GM18498 (cell line): ENCODE data around the gene CHID1.

Experiments used
- ATAC-seq: cut with Tn5 transposase; IDR thresholded peaks from one replicate; pipeline ENCODE4 v1.9.1; 2021; ENCODE audit warnings: mild to moderate bottlenecking, moderate library complexity; ENCODE audit not compliant: unreplicated experiment

CHID1 gene

GRCh38 chr11:888310-889212 is 22.0 kb downstream of the CHID1 start:
- ATAC-seq, result no peak

- ATAC-seq, result no peak
Observed at GRCh38 chr11:887589-887988, 23.0 kb downstream of the CHID1 start.

GRCh38 chr11:886568-886967 is 24.0 kb downstream of the CHID1 start:
- ATAC-seq, result no peak

GRCh38 chr11:884578-885070 is 26.0 kb downstream of the CHID1 start:
- ATAC-seq, result no peak

- no peak for ATAC-seq
Observed at GRCh38 chr11:883527-883926, 27.1 kb downstream of the CHID1 start.

GRCh38 chr11:882596-882995 is 28.0 kb downstream of the CHID1 start:
- ATAC-seq, result no peak

GRCh38 chr11:880447-880846 is 30.2 kb downstream of the CHID1 start:
- ATAC-seq, result no peak

- no peak for ATAC-seq
Observed at GRCh38 chr11:877565-877964, 33.0 kb downstream of the CHID1 start.

- no peak for ATAC-seq
Observed at GRCh38 chr11:876545-876944, 34.1 kb downstream of the CHID1 start.

GRCh38 chr11:875769-876301 is 34.8 kb downstream of the CHID1 start:
- no peak for ATAC-seq

- no peak for ATAC-seq
Observed at GRCh38 chr11:875203-875602, 35.4 kb downstream of the CHID1 start.

- no peak for ATAC-seq
Observed at GRCh38 chr11:873706-874105, 36.9 kb downstream of the CHID1 start.

- ATAC-seq, result no peak
Observed at GRCh38 chr11:872799-873198, 37.8 kb downstream of the CHID1 start.

- no peak for ATAC-seq
Observed at GRCh38 chr11:871472-871871, 39.1 kb downstream of the CHID1 start.

GRCh38 chr11:870418-870817 is 40.2 kb downstream of the CHID1 start:
- ATAC-seq, result no peak

GRCh38 chr11:870127-870413 is 40.5 kb downstream of the CHID1 start:
- no peak for ATAC-seq

- ATAC-seq, result no peak
Observed at GRCh38 chr11:869399-870126, 41.0 kb downstream of the CHID1 start.

GRCh38 chr11:868802-869201 is 41.8 kb downstream of the CHID1 start:
- no peak for ATAC-seq

- no peak for ATAC-seq
Observed at GRCh38 chr11:868394-868793, 42.2 kb downstream of the CHID1 start.

- no peak for ATAC-seq
Observed at GRCh38 chr11:867856-868358, 42.7 kb downstream of the CHID1 start.

- no peak for ATAC-seq
Observed at GRCh38 chr11:866481-866880, 44.1 kb downstream of the CHID1 start.
